Head of caudate nucleus (tissue), 42 donors: ENCODE measurements around the gene MAP2K5.

Source experiments
- DNase-seq, 42 donors: peaks; one replicate each; pipeline versions ENCODE4 v3.0.0 to v3.0.0-alpha.2; 2020 to 2021; ENCODE audit warnings: mixed read lengths in 7 of 42
- intact Hi-C: fragments of 100-400 bp; cut with DNase I; formaldehyde crosslinking; loops from one replicate; pipeline ENCODE4 v1.15.0; 2022

The MAP2K5 gene

GRCh38 chr15:67549736-67550135, 7.2 kb downstream of the MAP2K5 start:
- intact Hi-C loops, result loop anchor here (10.0 kb wide), 1 partner anchor 95 kb away; no protein-coding TSS in a partner anchor
- DNase-seq, result no peak

GRCh38 chr15:67550522-67550921, 8.0 kb downstream of the MAP2K5 start:
- DNase-seq, result no peak
- intact Hi-C loops, result no loop called here

- intact Hi-C loops, result no loop called here
- no peak for DNase-seq
These were observed 8.8 kb downstream of the MAP2K5 start for GRCh38 chr15:67551207-67551743.

GRCh38 chr15:67554580-67554979, 12.1 kb downstream of the MAP2K5 start:
- DNase-seq, result no peak
- intact Hi-C loops, result no loop called here

- DNase-seq, result no peak
- intact Hi-C loops, result no loop called here
These were observed 14.6 kb downstream of the MAP2K5 start for GRCh38 chr15:67556976-67557570.

- intact Hi-C loops, result no loop called here
These were observed 16.0 kb downstream of the MAP2K5 start for GRCh38 chr15:67558502-67558901.

GRCh38 chr15:67559158-67559557, 16.7 kb downstream of the MAP2K5 start:
- DNase-seq, result no peak
- intact Hi-C loops, result no loop called here

More at GRCh38 chr15:67558502-67558901, 16.0 kb downstream of the MAP2K5 start:
- DNase-seq, result no peak

GRCh38 chr15:67559576-67559975, 17.1 kb downstream of the MAP2K5 start:
- intact Hi-C loops, result no loop called here

GRCh38 chr15:67560320-67560719, 17.8 kb downstream of the MAP2K5 start:
- no peak for DNase-seq
- intact Hi-C loops, result no loop called here

More at GRCh38 chr15:67559576-67559975, 17.1 kb downstream of the MAP2K5 start:
- no peak for DNase-seq

GRCh38 chr15:67563092-67563491, 20.6 kb downstream of the MAP2K5 start:
- DNase-seq, result no peak
- intact Hi-C loops, result no loop called here

GRCh38 chr15:67564021-67564967, 21.8 kb downstream of the MAP2K5 start:
- intact Hi-C loops, result no loop called here
- no peak for DNase-seq

- DNase-seq, result no peak
- intact Hi-C loops, result no loop called here
These were observed 22.5 kb downstream of the MAP2K5 start for GRCh38 chr15:67564968-67565345.

- intact Hi-C loops, result no loop called here
- DNase-seq, result no peak
These were observed 27.2 kb downstream of the MAP2K5 start for GRCh38 chr15:67569668-67570067.

GRCh38 chr15:67570875-67571647, 28.6 kb downstream of the MAP2K5 start:
- no peak for DNase-seq
- intact Hi-C loops, result no loop called here

GRCh38 chr15:67571648-67572415, 29.3 kb downstream of the MAP2K5 start:
- intact Hi-C loops, result no loop called here
- no peak for DNase-seq

- intact Hi-C loops, result no loop called here
These were observed 30.7 kb downstream of the MAP2K5 start for GRCh38 chr15:67573194-67573593.

GRCh38 chr15:67575039-67575502, 32.6 kb downstream of the MAP2K5 start:
- no peak for DNase-seq
- intact Hi-C loops, result no loop called here

More at GRCh38 chr15:67573194-67573593, 30.7 kb downstream of the MAP2K5 start:
- no peak for DNase-seq

GRCh38 chr15:67578020-67578600, 35.6 kb downstream of the MAP2K5 start:
- DNase-seq, result no peak
- intact Hi-C loops, result no loop called here
